ENCODE measurements around the gene GTF2E1.
"Not testable (repeated sequence)": the region's sequence is repeated elsewhere in the genome, so short reads cannot be mapped to it uniquely, and the experiment has no call there.

The GTF2E1 gene

DNA sequence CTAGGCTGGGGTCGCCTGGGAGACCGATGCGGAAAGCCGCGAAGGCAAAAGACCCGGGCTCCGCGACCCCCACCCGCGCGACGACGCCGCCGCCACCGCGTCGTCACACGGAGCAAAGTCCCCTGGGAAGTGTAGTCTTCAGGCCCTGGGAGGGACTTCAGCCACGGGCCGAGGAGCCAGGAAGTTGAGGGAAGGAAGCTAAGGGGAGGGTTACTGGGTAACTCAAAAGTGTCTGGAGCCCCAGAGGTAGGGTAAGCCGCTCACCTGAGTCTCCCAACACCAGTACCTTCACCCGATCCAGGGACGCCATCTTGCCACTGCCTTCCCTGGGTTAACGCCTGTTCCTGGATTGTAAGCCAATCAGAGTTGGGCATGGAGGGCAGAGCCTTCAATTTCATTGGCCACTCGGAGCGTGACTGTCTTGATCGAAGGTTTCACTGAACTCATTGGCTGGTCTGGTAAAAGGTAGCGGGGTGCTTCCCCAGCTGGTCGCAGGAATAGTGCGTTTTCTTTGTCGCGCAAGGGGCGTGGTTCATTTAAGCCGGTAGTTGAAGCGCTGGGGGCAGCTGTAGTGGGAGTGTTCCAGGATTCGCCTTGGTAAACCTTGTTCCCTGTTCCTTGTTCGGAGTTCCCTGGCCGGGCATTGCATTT is at the start of gene GTF2E1, which contains the start of gene RABL3:
Gene GTF2E1, plus strand, starts transcription at position 547 of the 651 bp plus-strand sequence. CDS start 7,809 bp downstream, outside the sequence.
Gene RABL3, minus strand, starts transcription at position 319 of the 651 bp plus-strand sequence. Its CDS starts 9 bp downstream, at position 310.
- DNase-seq (ENCODE audit: low read depth in 1 of 2, low spot score in 1 of 2), result peak; percentile 88 to 98

DNA sequence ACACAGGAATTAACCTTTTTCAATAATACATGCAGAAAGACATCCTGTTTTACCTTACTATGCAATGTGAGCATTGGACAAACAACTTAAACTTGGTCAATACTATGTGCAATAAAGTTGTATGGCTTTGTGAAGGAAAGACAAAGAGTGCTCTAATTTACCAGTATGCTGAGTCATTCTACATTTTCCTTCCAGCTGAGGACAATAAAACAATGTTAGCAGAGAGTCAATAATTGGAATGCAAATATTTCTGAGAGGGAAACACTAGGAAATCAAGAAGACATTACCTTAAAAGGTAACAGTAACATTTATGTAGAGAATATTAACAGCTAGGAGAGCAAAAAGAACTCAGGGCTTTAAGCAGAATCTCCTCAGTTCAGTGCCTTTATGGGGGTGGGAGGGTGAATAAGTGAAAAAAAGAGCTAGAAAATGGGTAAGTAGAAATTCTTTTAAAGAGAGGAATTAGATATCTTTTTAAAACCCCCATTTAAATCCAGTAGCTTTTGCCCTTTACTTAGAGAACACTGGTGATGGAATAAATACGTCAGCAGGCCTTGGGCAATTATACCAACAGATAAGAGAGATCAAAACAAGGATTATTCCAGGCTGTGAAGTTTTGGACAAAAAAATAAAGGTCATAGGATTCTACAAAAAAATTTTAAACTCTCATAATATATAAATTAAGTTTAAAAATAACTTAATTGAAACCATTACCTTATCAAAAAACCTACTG is 48.9 kb upstream of the GTF2E1 start:
- no peak for DNase-seq (ENCODE audit: low read depth in 1 of 2, low spot score in 1 of 2)

DNA sequence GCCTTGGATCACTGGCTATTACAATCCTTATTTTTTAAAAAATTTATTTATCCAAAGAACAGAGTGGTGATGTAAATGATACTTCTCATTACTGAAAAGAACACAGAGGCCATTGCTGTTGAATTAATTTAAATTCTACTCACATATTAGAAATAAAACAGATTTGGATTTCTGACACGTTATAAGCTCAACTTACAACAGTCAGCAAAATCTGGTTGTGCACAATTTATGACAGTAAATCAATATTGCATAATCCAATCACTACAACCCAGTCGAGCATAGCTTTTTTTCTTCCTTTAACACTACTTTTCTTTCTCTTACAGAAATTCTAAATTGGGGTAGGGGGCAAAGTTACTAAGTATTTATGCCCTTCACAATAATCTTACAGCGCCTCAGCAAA is 43.2 kb upstream of the GTF2E1 start:
- DNase-seq (ENCODE audit: low read depth in 1 of 2, low spot score in 1 of 2), result no peak

DNA sequence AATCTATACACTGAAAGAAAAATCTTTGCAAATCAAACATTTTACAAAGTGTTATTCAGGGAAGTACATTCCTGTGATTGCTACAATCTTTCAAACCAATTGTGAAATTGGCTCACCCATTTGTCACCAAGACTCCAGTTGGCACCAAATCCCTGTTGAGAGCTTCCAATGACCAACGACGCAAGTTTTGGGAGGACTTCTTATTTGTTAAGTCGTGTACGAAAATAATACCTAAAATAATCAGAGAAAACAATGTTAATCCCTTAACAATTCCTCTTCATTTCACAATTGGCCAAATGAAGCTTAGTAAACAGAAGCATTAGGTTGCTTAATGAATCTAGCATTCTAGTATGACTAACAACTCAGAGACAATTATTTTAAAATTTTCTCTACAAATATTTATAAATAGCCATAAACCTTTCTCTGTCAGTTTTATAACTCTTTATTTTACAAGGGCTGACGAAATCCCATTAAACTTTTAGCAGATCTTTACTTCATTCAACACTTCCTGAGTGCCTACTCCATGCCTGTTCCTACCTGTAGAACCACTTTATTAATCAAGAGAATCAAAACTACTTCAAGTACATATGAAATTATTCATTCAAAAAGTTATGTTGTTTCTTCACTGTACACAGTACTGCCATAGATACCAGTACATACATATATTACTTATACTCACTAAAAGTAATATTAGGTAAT is 36.5 kb upstream of the GTF2E1 start:
- DNase-seq (ENCODE audit: low read depth in 1 of 2, low spot score in 1 of 2), result no peak

DNA sequence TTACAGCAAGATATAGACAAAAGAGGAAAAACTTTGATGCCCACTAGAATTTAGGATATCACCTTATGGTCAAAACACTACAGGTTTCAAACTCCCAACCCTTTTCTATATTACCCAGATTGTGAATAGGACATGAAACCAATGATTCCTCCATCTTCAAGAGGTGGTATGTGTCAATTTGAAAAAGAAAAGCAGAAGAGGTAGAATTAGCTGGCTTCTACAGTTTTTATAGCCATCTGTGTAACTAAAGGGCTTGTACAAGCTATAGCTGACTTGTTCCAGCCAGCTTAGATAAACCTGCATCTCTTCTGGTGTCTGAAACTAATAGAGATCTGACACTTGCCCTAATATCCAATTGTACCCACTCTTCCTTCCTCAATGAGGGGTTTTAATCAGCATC is 35.6 kb upstream of the GTF2E1 start:
- no peak for DNase-seq (ENCODE audit: low read depth in 1 of 2, low spot score in 1 of 2)

DNA sequence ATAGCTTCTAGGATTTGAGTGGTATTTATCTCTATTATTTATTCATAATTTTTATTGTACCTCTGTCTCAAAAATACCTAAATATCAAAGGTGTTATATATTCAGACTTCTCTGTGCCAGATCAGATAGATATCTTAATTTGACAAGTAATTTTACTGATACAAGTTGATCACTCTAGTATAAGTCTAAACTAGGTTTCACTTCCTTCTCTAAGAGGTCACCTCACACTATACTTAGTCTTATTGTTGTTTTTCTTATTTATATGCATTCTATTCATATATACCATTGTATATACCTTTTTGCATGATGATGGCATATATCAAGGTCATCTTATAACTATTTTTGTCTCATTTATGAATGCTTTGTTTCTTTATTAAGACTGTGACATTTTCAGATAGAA is 34.1 kb upstream of the GTF2E1 start:
- DNase-seq (ENCODE audit: low read depth in 1 of 2, low spot score in 1 of 2), result no peak

DNA sequence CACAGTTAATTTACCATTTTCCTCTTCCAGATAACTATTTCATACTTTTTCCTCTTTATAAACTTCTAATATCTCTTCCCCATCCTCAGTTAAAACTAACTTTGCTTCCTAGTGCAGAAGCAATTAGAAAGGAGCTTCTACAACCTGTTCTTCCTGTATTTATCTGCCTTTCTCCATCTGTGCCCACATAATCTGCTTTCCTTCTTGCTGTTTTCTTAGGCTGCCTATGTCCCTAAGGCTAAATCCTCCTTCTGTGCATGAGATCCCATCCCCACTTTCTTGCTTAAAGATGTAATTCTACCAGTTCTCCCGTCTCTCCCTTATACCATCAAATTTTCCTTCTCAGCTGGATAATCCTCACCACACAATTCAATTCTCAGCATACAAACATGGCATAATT is 32.2 kb upstream of the GTF2E1 start:
- no peak for DNase-seq (ENCODE audit: low read depth in 1 of 2, low spot score in 1 of 2)

DNA sequence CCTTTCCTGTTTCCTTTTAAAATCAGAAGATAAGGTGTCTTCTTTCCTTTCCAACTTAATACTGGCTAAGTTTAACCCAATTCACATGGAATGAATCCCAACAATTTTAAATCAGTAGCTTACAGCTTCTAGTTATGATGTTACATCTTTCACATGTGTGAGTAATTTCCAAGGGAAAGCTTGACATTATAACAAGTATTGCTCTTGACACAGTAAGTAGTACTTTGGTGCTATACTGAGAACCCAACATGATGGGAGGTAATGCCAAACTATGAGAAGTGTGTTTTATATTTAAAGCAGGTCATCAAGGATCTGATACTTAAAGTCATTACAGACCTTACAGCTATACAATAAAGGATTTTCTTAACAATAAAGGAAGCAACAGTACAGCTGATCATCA is 29.3 kb upstream of the GTF2E1 start:
- DNase-seq (ENCODE audit: low read depth in 1 of 2, low spot score in 1 of 2), result no peak

DNA sequence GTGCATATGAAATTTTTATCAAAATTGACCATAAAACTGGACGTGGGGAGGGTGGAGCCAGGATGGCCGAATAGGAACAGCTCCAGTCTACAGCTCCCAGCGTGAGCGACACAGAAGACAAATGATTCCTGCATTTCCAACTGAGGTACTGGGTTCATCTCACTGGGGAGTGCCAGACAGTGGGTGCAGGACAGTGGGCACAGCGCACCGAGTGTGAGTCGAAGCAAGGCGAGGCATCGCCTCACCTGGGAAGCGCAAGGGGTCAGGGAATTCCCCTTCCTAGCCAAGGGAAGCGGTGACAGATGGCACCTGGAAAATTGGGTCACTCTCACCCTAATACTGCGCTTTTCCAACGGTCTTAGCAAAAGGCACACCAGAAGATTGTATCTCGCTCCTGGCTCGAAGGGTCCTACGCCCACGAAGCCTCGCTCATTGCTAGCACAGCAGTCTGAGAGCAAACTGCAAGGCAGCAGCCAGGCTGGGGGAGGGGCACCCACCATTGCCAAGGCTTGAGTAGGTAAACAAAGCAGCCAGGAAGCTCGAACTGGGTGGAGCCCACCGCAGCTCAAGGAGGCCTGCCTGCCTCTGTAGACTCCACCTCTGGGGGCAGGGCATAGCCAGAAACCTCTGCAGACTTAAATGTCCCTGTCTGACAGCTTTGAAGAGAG is 23.2 kb upstream of the GTF2E1 start:
- peak in 1 of 2 donors; percentile 12 for DNase-seq (ENCODE audit: low read depth in 1 of 2, low spot score in 1 of 2)

DNA sequence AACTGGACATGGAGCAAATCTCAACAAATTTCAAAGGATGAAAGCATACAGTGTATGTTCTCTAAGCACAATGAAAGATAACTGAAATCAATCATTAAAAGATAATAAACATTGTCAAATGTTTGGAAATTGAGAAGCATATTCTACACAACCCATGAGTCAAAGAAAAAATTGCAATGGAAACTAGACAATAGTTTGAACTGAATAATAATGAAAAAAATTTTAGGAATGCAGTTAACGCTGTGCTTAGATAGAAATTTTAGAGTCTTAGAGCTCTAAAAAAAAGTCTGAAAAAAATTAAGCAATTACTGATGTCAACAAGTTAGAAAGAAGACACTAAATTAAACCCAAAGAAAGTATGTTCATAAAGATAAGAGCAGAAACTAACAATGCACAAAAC is 15.8 kb upstream of the GTF2E1 start:
- DNase-seq (ENCODE audit: low read depth in 1 of 2, low spot score in 1 of 2), result no peak

DNA sequence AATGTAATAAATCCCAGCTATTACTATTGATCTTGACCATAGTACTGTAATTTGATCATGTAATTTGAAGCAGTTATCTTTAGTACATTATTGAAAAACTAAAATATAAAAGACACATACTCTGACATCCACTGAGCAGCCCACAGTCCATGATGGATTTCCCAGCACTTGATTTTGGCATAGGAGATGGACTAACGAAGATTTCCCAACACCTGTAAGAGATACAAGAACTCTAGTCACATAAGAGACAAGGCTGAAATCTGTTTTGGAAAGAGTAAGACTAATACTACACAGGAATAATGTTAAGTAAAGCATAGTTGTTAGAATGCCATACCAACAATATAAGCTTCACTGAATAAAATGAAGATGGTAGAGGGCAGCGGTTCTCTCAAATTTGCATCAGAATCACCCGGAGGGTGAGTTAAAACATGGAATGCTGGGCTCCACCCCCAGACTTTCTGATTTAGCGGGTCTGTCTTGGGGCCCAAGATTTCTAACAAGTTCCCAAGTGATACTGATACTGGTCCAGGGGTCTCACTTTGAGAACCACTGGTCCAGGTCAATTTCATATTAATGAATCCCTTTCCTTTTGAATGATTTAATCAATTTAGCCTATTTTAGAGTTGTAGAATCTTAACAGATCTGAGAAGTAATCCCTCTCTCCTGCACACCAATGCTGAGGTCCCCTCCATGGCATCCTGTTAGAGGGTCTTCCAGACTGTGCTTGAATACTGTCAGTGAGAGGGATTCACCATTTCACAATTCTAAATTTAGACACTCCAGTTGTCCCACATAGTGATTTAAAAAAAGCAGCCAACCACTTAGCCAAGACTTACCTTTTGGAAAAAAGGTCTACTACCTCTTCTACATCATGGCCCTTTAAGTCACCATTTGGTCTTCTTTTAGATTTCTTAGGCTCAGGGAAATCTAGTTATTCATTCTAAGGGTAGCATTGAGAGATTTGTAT is 11.7 kb upstream of the GTF2E1 start:
- no peak for DNase-seq (ENCODE audit: low read depth in 1 of 2, low spot score in 1 of 2)

DNA sequence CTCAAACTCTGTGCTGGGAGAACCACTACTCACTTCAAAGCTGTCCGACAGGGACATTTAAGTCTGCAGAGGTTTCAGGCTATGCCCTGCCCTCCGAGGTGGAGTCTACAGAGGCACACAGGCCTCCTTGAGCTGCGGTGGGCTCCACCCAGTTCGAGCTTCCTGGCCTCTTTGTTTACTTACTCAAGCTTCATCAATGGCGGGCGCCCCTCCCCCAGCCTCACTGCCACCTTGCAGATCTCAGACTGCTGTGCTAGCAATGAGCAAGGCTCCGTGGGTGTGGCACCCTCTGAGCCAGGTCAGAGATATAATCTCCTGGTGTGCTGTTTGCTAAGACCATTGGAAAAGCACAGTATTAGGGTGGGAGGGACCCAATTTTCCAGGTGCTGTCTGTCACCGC is 4.5 kb upstream of the GTF2E1 start:
- not testable (repeated sequence) for DNase-seq (ENCODE audit: low read depth in 1 of 2, low spot score in 1 of 2)

DNA sequence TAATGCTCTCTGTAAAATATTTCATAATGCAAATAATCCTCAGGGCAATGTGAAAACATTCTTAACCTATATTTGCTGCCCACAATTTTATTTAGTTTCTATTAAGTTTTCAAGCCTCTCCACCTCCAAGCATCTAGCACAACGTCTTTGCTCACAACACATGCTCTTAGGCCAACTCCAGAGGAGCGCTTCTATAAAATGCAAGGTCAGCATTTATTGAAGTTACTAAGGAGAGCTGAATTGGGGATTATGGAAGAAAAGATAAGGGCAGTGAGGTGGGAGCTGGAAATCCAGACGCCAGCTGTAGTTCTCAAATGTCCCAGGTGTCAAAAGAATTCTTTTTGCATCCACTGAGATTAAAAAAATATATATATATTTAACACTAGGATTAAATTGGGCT is 1.2 kb upstream of the GTF2E1 start:
- DNase-seq (ENCODE audit: low read depth in 1 of 2, low spot score in 1 of 2), result no peak

DNA sequence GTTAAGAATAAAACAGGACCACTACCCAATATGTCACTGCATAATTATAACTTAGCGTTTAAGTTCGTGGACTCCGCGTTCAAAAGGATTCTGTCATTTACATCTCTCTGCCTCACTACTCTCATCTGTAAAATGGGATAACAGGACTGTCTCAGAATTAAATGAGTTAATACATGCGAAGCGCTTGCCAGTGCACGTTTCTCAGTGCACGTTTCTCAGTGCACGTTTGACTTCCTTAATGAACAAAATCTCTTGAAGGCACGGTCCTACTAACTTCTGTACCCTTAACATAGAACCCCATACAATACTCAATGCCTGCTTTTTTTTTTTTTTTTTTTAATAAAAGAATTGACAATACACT is 727 bp upstream of the GTF2E1 start:
- DNase-seq (ENCODE audit: low read depth in 1 of 2, low spot score in 1 of 2), result peak in 1 of 2 donors; percentile 6

DNA sequence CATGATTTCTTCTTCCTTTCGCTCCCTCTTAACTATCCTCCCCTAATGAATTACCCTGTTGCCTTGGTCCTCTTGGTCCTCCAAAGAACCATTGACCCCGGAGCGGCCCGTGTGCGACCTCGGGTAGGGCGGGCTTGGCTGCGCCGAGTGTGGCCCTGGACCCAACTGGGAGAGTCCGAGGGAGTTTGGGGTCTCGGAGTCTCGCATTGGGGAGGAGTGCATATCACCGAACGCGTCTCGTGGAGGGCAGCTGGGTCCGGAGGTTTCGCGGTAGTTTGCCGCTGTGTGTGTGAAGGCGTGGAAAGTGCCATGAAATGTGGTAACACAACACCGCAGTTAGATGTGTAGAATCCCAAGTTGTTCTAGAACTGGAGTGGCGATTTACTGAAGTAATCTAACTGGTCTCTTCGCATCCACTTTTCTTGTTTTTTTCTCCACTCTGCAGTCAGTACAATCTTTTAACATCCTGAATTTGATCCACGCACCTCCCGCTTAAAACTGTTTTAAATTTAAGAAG is 363 bp downstream of the GTF2E1 start:
- no peak for DNase-seq (ENCODE audit: low read depth in 1 of 2, low spot score in 1 of 2)

DNA sequence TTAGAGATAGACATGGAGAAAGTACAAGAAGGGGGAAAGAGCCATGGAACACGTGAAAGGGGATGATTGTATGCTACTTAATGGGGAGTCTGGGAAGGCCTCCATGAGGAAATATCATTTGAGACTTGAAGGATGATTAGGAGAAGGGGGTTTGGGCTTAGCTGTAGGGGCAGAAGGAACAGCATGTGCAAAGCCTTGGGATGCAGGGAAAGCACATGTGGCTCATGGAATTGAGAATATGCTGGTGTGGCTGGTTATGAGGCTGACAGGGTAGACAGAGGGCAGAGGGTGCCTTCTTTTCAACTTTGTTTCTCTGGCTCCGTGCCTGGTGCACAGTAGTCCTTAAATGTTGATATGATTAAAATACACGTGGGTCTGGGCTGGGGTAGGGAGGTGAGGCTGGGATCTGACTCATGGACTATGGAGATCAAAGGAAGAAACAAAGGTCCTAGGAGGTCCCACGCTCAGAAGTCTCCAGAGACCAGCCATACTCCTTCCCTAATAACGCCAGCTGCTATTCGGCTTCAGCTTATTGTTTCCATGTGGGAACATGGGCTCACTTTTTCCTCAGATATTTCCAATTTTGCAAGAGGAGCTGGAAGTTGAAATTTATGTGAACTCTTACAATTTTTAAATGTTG is 1.1 kb downstream of the GTF2E1 start:
- no peak for DNase-seq (ENCODE audit: low read depth in 1 of 2, low spot score in 1 of 2)

DNA sequence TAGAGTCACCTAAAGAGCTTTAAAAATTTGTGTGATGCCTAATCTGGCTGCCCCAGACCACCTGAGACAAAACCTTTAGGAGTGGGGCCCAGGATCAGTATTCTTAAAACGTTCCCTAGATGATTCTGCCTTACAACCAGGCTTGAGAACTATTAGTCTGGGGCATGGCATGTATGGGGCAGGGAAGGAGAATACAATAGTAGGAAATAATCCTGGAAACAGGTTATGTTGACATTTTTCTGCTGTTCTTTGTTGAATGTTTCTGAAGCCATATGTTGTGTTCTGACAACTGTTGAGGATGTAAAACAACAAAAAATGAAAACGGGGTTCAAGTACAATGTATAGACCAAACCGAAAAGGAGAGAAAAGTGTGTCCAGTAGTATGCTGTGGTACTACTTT is 2.9 kb downstream of the GTF2E1 start:
- no peak for DNase-seq (ENCODE audit: low read depth in 1 of 2, low spot score in 1 of 2)

DNA sequence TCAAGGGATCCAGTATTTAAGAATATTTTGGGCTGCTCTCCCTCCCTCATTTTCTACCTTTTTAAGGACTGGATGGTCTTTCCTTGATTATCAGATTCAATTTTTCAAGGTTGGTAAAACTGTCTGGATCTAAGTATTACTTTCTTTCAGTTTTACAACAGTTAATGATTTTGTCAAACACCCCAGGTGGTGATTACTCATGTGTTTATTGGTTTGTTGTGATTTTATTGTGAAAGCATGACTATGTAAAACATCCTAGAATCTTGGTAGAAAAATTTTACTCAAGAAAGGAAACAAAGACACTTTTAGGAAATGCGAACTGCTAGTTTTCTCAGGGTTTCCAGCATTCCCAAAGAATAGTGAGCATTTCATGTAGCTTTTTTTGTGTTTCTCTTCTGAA is 7.3 kb downstream of the GTF2E1 start:
- no peak for DNase-seq (ENCODE audit: low read depth in 1 of 2, low spot score in 1 of 2)

DNA sequence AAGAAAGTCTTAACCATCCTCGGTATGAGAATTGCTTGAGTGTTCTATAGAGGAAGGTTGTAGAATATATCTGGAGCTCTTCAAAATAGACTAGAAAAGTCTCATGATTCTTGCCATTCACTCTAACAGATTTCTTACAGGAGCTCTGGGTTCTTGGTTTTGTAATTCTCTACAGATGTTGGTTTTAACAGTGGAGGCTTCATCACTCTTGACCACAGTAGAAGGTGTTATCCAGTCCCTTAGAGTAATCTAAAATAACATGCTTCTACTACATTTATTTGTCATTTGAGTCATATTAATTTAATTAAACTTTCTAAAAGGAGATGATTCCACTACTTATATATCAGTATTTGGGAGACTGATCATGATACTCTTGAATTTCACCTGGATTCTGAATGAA is 9.7 kb downstream of the GTF2E1 start:
- no peak for DNase-seq (ENCODE audit: low read depth in 1 of 2, low spot score in 1 of 2)

DNA sequence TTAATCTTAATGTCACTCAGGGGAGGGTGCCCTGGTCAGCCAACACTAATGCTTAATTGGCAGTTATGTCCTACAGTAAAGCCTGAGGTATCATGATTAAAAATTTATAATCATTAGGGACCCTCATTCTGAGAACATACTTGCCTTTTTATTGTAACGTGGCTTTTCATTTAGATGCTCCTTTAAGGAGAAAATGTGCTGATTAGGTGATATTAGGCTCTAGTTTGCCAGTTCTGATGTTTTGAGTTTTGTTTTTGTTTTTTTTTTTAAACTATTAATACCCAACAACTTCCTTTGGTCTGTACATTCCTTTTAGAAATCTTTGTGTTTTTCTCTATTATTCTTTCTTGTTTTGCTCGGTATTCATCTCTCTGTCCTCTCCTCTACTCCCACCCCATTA is 10.3 kb downstream of the GTF2E1 start:
- DNase-seq (ENCODE audit: low read depth in 1 of 2, low spot score in 1 of 2), result no peak
